ENCODE measurements around the gene ZNF865.

The ZNF865 gene

DNA sequence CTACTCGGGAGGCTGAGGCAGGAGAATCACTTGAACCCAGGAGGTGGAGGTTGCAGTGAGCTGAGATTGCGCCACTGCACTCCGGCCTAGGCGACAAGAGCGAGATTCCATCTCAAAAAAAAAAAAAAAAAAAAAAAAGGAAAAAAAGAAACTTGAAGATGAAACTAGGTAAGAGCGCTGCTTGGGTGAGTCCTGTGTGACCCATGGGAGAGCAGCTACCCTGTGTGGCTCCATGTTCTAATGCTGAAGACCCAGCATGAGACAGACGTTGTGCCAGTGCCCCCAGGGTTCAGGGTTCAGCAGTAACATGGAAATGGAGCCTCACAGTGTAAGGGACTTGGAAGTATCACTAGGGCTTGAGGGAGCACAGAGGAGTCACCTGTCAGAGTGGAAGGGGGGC lies 13.0 kb downstream of the ZNF865 start:
- in situ Hi-C loops (cut with MboI; ENCODE audit: low sequenced_read_pairs, unreplicated experiment) = no loop called here
- no peak for DNase-seq (ENCODE audit: low spot score)
- TF ChIP-seq, protein P1, sequence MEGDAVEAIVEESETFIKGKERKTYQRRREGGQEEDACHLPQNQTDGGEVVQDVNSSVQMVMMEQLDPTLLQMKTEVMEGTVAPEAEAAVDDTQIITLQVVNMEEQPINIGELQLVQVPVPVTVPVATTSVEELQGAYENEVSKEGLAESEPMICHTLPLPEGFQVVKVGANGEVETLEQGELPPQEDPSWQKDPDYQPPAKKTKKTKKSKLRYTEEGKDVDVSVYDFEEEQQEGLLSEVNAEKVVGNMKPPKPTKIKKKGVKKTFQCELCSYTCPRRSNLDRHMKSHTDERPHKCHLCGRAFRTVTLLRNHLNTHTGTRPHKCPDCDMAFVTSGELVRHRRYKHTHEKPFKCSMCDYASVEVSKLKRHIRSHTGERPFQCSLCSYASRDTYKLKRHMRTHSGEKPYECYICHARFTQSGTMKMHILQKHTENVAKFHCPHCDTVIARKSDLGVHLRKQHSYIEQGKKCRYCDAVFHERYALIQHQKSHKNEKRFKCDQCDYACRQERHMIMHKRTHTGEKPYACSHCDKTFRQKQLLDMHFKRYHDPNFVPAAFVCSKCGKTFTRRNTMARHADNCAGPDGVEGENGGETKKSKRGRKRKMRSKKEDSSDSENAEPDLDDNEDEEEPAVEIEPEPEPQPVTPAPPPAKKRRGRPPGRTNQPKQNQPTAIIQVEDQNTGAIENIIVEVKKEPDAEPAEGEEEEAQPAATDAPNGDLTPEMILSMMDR (IDR thresholded peaks at IDR 0.05; ENCODE audit: borderline replicate concordance, control extremely low read depth, extremely low read depth, insufficient read depth, missing control alignments) = no peak

DNA sequence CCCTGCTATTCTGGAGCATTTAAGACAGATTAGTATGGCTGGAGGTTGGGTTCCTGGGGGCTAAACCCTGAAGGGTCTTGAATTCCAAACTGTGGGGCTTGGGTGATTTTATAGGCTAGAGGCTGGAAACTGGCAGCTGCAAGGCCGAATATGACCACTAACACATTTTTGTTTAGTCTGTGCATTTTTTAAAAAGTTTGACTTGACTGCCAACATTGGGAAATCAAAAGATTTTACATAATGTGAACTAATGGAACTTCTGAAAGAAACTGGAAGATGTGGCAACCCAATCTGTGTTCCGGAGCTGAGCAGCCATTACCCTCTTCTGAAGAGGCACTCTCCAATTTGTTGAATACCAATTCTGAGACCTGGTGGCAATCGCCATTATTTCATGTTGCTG lies 13.8 kb downstream of the ZNF865 start:
- in situ Hi-C loops (cut with MboI; ENCODE audit: low sequenced_read_pairs, unreplicated experiment) = no loop called here
- TF ChIP-seq, protein P1 (IDR thresholded peaks at IDR 0.05; ENCODE audit: borderline replicate concordance, control extremely low read depth, extremely low read depth, insufficient read depth, missing control alignments) = no peak
- DNase-seq (ENCODE audit: low spot score) = no peak

DNA sequence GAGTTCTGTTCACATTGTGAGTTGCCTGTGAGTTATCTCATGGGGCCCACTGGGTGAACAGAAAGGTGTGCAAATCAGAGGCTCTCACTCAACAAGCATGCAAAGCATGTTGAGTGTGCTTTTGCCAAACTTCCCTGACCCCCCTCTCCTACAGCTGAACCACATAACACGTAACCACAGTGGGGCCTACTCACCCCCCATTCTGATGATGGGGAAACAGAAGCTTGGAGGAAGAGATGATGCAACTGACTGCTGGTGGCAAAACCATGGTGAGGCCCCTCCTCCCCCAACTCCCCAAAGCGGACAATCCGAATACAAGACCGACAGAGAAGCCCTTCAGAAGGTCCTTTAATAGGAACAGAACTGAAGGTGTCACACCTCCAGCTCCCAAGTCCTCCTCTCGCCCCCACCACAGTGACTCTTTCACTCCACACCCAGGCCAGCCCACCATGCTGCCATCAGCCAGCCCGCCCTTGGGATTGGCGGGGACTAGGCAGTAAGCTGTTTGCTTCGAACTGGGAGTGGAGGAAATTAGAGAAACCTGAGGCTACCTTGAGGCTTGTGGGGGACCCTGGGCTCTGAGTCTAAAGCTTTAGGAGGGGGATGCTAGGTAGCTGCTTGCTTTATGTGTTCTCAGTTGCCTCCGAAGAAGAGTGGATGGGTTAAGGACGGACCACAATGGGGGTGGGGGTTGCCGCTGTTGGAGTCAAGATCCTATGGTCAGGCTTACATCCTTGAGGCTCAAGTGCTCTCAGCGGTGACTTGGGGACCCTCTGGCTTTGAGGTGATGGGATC lies 15.2 kb downstream of the ZNF865 start:
- in situ Hi-C loops (cut with MboI; ENCODE audit: low sequenced_read_pairs, unreplicated experiment) = no loop called here
- no peak for DNase-seq (ENCODE audit: low spot score)
- TF ChIP-seq, protein P1 (IDR thresholded peaks at IDR 0.05; ENCODE audit: borderline replicate concordance, control extremely low read depth, extremely low read depth, insufficient read depth, missing control alignments) = no peak

DNA sequence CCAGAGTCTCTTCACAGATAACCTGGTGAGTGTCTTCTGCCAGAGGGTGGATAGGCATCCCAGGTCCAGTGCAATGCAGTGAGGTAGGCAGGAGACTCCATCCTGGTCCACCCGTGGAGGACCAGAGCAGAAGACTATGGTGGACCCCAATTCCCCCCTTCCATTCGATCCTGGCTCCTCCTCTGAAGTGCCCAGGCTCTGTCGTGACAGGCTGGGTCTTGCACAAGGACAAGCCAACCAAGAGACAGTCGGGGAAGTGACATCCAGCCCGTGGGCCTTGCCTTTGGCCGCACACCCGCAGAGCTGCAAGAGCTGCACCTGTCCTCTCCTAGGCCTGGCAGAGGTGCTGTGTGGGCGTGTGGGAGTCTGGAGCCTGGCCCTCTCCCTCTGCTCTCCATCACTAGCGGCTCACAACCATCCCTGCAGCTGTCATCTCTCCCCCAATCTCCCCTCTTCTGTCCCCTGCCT lies 15.8 kb downstream of the ZNF865 start:
- TF ChIP-seq, protein P1 (IDR thresholded peaks at IDR 0.05; ENCODE audit: borderline replicate concordance, control extremely low read depth, extremely low read depth, insufficient read depth, missing control alignments) = no peak
- in situ Hi-C loops (cut with MboI; ENCODE audit: low sequenced_read_pairs, unreplicated experiment) = no loop called here
- no peak for DNase-seq (ENCODE audit: low spot score)

DNA sequence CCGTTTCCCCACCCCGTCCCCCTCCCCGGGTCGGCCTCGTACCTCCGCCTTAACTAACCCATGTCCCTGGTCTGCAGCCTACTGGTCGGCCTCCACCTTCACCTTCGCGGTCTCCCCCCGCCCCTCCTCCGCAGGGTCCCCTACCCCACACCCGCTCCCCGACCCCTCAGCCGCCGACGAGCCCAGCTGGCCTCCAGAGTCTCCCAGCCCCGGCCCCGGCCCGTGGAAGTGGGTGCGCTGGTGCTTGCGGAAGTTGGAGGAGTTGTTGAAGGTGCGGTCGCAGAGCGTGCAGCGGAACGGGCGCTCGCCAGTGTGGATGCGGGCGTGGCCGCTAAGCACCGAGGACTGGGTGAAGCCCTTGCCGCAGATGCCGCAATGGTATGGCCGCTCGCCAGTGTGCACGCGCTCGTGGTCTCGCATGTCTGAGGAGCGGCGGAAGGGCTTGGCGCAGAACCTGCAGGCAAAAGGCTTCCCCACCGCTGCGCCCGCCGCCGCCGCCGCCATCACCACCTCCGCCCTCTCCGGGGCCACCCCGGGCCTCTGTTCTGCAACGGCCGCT lies 16.3 kb downstream of the ZNF865 start:
- in situ Hi-C loops (cut with MboI; ENCODE audit: low sequenced_read_pairs, unreplicated experiment) = no loop called here
- DNase-seq (ENCODE audit: low spot score) = no peak
- TF ChIP-seq, protein P1 (IDR thresholded peaks at IDR 0.05; ENCODE audit: borderline replicate concordance, control extremely low read depth, extremely low read depth, insufficient read depth, missing control alignments) = no peak

DNA sequence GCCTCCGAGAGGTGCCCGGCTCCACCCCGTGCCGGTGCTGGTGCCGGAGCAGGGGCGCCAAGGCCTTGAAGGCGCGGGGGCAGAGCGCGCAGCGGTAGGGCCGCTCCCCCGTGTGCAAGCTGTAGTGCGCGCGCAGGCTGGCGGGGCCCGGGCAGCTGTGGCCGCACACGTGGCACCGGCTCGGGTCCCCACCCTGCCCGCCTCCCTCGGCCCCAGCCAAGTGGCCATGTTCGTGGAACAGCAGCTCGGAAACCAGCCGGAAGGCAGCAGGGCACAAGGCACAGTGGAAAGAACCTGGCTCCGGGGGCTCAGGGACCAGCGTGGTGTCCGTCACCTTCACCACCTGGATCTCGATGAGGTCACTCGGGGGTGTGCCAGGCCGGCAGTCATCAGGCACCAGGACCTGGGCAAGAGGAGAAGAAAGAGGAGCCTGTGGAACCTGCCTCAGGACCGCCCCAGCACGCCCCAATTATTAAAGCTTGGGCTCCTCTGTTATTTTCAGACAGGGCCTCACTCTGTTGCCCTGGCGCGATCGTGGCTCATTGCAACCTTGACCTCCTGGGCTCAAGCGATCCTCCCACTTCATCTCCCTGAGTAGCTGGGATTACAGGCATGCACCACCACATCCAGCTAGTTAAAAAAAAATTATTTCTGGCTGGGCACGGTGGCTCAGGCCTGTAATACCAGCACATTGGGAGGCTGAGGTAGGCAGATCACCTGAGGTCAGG lies 17.0 kb downstream of the ZNF865 start:
- no peak for DNase-seq (ENCODE audit: low spot score)
- TF ChIP-seq, protein P1 (IDR thresholded peaks at IDR 0.05; ENCODE audit: borderline replicate concordance, control extremely low read depth, extremely low read depth, insufficient read depth, missing control alignments) = no peak
- in situ Hi-C loops (cut with MboI; ENCODE audit: low sequenced_read_pairs, unreplicated experiment) = no loop called here
